Ureter (tissue), 1 donor: ENCODE results near the gene AOC2. TPM values are rescaled to one million over a fixed set of nuclear protein-coding genes. Genes with fewer than 3 reads are reported as not detected.

ENCODE experiments used
- DNase-seq: peaks from one replicate; pipeline ENCODE4 v3.0.0-alpha.2; 2020; ENCODE audit warnings: low spot score
- total RNA-seq: library from RNA; stranded (reverse); gene quantifications from one replicate; pipeline ENCODE4 v1.2.4, GENCODE V29; 2023
- donor health status: DM: yes; HTN: yes; CAD: no.

Gene AOC2, protein sequence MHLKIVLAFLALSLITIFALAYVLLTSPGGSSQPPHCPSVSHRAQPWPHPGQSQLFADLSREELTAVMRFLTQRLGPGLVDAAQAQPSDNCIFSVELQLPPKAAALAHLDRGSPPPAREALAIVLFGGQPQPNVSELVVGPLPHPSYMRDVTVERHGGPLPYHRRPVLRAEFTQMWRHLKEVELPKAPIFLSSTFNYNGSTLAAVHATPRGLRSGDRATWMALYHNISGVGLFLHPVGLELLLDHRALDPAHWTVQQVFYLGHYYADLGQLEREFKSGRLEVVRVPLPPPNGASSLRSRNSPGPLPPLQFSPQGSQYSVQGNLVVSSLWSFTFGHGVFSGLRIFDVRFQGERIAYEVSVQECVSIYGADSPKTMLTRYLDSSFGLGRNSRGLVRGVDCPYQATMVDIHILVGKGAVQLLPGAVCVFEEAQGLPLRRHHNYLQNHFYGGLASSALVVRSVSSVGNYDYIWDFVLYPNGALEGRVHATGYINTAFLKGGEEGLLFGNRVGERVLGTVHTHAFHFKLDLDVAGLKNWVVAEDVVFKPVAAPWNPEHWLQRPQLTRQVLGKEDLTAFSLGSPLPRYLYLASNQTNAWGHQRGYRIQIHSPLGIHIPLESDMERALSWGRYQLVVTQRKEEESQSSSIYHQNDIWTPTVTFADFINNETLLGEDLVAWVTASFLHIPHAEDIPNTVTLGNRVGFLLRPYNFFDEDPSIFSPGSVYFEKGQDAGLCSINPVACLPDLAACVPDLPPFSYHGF
- 3.6 TPM for total RNA-seq

DNA sequence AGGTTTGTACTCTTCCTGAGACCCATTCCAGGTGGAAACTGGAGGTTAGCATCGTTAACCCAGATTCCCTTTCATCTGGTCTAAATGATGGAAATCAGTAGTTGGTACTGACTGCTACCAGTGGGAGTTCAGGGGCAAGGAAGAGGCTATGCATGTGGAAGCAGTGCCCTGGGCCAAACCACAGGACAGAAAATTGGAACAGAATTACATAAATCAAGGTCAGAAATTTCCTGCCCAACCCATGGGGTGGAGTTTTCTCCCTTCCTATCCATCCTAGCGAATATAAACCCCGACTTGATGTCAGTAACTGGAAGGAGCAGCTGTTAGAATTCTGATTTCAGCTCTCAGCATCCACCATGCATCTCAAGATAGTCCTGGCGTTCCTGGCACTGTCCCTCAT, at the start of gene AOC2:
AOC2 (plus strand) TSS at position 310 of the 400 bp plus-strand sequence; CDS start at position 357, 47 bp downstream.
- no peak for DNase-seq

DNA sequence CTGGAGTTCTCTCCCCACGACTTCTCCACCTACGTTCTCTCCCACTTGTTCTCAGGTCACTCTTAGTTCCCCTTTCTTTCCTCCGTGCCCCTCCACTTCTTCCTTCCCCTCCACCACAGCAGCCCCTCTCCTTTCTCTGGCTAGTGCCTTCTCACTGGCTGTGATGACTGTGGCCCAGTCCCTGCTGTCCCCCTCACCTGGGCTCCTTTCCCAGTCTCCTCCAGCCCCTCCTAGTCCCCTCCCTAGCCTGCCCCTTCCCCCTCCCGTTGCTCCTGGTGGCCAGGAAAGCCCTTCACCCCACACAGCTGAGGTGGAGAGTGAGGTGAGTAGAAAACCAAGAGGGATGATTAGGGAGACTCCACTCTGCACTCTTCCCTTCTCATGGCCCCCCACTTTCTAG, 49.3 kb upstream of the AOC2 start:
- no peak for DNase-seq

DNA sequence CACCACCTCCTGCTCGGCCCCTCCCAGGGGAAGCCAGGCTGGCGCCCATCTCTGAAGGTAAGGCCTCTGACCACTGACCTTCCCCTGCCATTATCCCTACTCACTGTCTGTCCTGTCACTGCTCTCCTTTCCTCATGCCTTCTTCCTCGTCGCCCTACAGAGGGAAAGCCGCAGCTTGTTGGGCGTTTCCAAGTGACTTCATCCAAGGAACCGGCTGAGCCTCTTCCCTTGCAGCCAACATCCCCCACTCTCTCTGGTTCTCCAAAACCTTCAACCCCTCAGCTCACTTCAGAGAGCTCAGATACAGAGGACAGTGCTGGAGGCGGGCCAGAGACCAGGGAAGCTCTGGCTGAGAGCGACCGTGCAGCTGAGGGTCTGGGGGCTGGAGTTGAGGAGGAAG, 48.9 kb upstream of the AOC2 start:
- no peak for DNase-seq

DNA sequence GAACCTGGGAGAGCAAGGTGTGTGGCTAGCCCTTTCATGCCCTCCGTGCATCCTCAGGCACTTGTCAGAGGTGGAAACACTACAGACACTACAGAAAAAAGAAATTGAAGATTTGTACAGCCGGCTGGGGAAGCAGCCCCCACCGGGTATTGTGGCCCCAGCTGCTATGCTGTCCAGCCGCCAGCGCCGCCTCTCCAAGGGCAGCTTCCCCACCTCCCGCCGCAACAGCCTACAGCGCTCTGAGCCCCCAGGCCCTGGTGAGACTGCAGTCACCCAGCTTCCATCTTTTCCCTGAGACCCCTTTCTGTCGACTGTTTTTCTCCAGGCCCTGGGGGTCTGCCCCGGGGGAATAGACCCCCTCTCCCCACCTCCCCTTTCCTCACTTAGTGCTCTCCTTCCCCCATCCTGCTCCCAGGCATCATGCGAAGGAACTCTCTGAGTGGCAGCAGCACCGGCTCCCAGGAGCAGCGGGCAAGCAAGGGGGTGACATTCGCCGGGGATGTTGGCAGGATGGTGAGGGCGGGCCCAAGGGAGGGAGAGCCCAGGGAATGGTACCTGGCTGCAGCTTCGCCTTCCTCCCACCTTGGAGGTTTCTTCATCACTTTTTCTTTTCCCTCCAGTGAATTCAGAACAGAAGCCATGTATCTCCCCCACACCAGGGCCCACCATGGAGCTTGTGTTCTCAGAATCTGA, 48.2 kb upstream of the AOC2 start:
- no peak for DNase-seq

GRCh38 chr17:42797067-42798007, 47.0 kb upstream of the AOC2 start:
- no peak for DNase-seq

GRCh38 chr17:42798011-42798382, 46.4 kb upstream of the AOC2 start:
- no peak for DNase-seq

DNA sequence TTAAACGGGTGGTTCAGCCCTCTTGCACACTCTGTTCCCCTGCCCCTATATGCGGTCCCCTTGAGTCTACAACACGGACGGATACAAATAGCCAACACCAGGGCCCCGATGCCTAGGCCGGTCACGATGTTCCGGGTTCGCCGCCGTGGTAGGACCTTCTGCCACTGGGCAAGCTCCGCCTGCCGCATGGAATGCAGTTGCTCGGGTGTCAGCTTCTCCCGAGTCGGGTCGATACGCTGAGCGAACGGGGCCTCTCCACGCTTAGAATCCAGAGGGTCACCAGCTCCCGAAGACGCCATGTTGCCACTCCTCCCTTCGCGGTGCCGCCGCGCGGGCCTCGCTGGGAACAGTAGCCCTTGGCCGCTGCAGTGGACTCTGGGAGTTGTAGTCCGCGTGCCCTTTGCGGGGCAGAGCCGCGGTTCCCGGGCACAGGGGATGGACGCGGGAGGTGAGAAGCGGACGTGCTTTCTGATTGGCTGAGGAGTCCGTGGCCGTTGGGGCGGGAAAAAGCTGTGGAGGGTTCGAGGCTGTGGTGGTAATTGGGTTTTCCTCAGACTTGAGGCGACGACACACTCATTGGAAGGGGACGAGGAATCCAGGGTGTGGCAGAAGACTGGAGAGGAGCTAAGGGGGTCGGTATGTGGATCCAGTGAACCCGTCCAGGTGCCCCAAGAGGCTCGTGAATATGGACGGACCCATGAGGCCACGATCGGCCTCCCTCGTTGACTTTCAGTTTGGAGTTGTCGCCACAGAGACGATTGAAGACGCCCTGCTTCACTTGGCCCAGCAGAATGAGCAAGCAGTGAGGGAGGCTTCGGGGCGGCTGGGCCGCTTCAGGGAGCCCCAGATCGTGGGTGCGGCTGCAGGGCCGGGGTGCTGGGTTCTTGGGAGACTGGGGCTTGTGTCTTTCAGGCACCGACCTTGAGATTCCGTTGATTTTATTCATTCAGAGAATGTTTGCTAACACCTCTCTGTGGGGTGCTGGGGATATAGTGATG, 45.7 kb upstream of the AOC2 start, which contains the start of the genes CNTD1 and COA3:
CNTD1 (plus strand) TSS at position 479 of the 998 bp plus-strand sequence; CDS start at position 686, 207 bp downstream.
COA3 (minus strand) TSS at position 322 of the 998 bp plus-strand sequence; CDS start at position 299, 23 bp downstream.
- DNase-seq, result peak; percentile 82

DNA sequence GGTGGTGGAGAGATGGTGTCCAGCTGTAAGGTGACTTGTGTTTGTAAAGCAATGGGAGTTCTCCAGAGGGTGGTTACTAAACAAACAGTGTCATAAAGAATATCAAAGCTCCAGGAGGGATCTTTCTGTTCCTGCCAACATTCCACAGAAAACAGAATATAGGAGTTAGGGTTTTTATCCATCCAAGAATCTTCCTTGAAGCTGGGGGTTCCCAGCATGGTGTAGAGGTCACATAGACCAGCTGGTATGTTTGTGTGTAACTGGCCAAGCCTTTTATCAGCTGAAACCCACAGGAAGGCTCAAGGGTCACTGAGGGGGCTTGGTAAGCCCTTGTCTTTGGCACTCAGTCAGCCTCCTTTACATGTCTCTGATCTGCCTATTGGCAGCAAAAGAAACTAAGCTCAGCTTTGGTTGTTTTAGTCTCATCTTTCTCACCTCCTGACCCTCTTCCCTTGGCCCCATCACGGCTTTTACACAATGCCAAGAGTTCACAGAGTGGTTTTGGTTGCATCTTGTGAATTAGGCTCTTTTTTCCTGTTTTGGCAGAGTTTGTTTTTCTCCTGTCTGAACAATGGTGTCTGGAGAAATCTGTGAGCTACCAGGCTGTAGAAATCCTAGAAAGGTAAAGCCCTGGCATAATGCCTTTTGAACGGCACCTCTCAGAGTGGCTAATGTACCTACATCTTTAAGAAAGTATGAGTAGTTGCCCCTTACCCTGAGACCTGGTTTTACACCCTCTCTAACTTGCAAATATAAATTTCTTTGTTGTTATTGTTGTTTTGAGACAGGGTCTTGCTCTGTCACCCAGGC, 41.1 kb upstream of the AOC2 start:
- DNase-seq, result no peak

DNA sequence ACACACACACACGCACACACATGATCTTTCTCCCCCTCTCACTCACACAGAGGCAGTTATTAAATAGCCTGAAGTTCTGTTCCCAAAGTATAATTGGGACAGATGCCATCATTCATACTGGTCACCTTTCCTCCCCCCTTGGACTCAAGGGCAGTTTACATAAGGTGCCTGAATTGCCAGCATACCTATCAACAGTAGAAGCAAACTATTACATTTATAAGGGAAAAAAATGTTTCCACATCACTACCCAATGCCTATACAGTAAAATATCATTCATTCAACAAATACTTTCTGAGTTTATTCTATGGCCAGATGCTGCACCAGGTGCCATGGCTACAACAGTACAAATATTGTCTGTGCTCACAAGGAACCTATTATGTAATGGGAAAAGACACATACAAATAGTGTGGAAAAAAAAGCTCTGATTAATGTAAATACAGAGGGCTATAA, 39.4 kb upstream of the AOC2 start:
- DNase-seq, result no peak

DNA sequence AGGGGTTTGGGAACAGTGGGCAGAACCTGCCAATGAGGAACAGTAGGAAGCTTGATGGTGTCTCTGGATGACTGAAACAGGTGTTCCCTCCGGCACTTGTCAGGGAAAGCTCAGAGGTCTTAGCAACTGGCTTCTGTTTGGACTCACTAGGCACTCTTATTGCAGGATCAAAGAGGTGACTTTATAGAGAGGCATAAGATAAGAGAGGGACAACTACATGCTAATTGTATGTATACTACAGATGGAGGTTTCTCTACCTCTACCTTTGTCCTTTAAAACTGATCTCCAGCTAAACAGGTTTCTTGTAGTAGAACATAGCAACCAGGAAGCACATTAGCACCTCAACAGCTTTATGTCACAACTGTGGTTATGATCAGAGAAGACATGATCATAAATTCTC, 38.1 kb upstream of the AOC2 start:
- DNase-seq, result no peak

GRCh38 chr17:42809250-42809649, 35.1 kb upstream of the AOC2 start:
- no peak for DNase-seq

GRCh38 chr17:42814633-42815399, 29.6 kb upstream of the AOC2 start:
- DNase-seq, result no peak

DNA sequence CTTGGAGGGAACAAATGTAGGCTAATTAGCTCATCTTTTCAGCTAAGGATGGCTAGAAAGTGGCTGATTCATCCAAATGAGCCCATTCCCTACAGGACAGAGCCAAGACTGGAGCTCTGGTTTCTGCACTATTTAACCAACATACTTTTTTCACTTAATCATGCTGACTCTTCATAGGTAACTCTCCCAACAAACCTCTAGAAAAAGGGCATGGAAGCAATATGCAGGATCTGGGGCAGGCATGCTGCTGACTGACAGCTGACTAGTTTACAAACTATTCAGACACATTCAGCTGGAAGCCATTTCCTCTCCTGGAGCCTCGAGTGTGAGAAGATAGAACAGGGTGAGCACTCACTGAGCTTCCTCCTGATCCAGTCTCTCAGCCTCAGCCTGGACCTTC, 26.5 kb upstream of the AOC2 start:
- no peak for DNase-seq

- DNase-seq, result no peak
These were observed 26.0 kb upstream of the AOC2 start for GRCh38 chr17:42818379-42818778.

- DNase-seq, result no peak
These were observed 24.3 kb upstream of the AOC2 start for GRCh38 chr17:42819939-42820535.

GRCh38 chr17:42821176-42821575, 23.2 kb upstream of the AOC2 start:
- DNase-seq, result no peak

- no peak for DNase-seq
These were observed 16.9 kb upstream of the AOC2 start for GRCh38 chr17:42827472-42827871.

DNA sequence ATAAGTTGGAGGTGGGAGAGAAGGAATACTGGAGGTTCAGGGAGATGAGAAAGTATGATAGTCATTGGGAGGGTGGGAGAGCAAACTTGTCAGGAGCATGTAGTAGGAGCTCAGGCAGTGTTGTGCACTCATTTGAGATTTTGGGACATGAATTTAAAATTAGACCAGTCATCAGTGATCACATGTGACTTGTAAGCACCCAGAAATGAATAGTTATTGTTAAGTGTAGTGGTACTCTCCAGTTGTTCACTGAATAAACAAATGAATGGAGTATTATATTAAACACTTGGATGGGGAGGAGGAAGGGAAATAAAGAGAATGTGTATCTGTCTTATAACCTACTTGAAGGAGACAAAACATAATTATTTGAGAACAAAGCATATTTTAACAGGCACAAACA, 13.4 kb upstream of the AOC2 start:
- DNase-seq, result no peak
